Muscle of arm (tissue), 12 donors: ENCODE data around the gene RBMS1. TPM values are rescaled to one million over a fixed set of nuclear protein-coding genes. Genes with fewer than 3 reads are reported as not detected.

ENCODE experiments used
- DNase-seq: peaks from one replicate; pipeline ENCODE4 v3.0.0-alpha.2; 2013
- polyA plus RNA-seq, 12 donors: library from polyadenylated mRNA; unstranded; fragments of 120-200 nt; gene quantifications; one replicate each; pipeline ENCODE4 v1.2.1, GENCODE V29; 2013; ENCODE audit not compliant: insufficient read length in 12 of 12

Gene RBMS1
- polyA plus RNA-seq, 12 donors = 54.1 to 280 (median 76.3) TPM

GRCh38 chr2:160417745-160418397, 75.7 kb downstream of the RBMS1 start:
- DNase-seq = no peak

DNA sequence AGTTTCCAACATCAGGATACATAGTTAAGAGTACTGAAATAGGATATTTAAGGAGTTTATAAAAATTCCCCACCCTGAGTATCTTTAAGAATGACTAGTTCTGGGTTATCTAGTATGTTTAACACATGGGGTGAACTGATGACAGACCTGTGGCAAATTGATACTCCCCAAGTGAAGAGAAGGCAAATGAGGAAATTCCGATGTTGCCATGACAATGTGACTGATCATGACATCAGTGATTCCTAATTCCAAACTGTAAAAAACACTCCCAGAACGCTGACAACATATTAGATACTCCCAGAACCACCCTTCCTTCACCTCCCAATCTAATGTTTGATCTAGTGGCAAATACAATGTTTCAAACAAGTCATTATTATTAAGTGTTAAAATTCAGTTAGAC, 77.6 kb downstream of the RBMS1 start:
- DNase-seq = no peak

DNA sequence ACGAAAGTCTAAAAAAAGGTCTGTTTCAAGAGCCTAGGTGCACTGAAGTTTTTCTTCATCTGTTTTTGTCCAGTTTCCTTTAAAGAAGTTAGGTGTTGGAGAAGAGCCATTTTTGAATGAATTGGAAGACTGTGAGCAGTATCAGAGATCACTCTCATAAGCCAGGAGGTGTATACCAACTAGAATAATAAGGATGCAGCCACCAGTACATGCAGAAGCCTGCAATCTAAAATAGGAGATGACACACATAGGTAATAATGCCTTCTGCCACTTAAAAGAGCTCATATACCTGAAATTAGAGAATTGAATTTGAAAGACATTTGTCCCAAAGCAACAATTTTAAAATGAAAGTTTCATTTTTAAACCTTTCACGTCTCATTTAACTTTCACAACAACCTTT, 81.7 kb downstream of the RBMS1 start:
- DNase-seq = no peak

GRCh38 chr2:160411167-160411566, 82.4 kb downstream of the RBMS1 start:
- DNase-seq = no peak

- no peak for DNase-seq
Measured at GRCh38 chr2:160409480-160409879, 84.1 kb downstream of the RBMS1 start.

DNA sequence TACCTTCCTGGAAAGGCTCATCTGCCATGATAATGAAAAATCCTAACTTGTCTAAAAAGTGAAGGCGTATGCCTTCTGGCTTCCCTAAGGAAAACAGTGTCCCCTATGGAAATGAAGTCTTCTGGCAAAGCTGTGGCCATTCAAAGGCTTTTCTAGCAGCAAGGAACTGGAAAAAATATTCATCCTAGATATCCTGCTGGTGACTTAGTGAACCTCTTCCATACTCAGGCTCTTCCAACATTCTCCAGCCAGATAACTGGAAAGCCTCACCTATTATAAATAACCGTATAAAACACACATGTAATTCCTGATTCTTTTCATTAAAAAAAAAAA, 84.7 kb downstream of the RBMS1 start:
- DNase-seq = no peak

DNA sequence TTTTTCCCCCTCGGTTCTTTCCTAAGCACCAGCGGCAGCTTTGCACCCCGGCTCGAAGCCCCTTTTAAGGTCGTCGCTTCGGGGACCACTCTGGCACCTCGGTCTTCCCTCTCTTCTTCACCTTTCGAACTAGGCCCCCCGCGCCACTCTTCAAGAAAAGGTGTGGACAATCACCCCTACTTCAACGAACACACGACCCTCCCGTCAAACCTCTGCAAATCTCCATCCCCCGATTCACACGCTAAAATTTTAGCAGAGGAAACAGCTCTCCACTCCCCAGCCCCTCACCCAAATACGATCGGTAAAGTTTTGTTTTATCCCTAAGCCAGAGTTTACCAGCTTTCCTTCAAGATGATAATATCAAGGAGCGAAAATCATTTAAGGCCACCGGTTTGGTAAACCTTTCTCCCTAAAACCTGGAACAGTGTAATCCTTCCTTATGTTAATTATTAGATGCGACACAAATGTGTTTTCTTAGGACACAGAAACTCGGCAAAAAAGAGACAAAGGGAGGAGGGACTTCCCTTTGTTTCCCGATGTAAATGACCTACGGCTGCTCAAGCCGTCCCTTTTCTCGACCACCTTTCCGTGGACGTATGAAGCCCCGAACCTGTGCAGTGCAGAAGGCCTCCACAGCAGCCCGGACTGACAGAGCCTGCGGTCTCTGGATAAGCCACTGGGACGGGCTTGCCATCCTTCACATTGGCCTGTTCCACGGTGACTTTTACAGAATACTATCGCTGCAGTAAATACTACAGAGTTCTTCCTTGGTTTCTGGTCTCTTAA, 85.2 kb downstream of the RBMS1 start:
- DNase-seq = no peak

DNA sequence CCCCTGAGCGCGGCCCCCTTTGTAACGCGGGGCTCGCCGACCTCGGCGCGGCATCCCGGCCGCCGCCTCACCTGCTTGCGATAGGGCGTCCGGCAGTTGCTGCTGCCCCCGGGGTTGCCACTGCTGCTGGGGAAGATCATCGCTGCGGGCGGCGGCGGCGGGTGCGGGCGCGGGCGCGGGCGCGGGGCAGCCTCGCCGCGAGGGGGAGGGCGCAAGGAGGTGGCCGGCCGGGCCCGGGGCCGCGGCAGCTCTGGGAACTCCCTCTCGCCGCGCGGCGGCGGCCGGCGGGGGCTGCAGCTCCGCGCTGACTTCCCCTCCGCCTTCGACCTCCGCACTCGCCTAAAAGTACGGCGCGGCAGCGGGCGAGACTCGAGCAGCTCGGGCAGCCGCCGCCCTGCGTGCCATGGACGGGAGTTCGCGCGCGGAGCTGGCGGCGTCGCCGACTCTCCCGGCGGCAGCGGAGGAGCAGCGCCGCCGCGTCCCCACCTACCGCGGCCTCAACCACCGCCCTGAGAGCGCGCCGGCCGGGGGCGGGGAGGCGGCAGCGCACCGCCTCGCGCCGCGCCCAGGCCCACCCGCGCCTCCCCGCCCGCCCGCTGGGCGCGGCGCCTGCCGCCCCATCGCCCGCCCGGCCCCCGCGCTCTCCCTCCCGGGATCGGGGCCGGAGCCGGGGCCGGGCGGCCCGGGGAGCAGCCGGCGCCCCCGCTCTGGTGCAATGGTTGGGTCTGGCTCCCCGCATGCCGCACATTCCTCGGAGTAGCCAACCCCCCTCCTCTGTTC, 86.0 kb downstream of the RBMS1 start:
- no peak for DNase-seq

GRCh38 chr2:160406591-160407392, 86.8 kb downstream of the RBMS1 start:
- DNase-seq = peak; percentile 70

- DNase-seq = no peak
Measured at GRCh38 chr2:160405077-160405867, 88.3 kb downstream of the RBMS1 start.

GRCh38 chr2:160402997-160403979, 90.3 kb downstream of the RBMS1 start:
- no peak for DNase-seq

- DNase-seq = no peak
Measured at GRCh38 chr2:160402501-160402900, 91.1 kb downstream of the RBMS1 start.

- DNase-seq = no peak
Measured at GRCh38 chr2:160401895-160402294, 91.7 kb downstream of the RBMS1 start.

GRCh38 chr2:160399880-160400279, 93.7 kb downstream of the RBMS1 start:
- no peak for DNase-seq

DNA sequence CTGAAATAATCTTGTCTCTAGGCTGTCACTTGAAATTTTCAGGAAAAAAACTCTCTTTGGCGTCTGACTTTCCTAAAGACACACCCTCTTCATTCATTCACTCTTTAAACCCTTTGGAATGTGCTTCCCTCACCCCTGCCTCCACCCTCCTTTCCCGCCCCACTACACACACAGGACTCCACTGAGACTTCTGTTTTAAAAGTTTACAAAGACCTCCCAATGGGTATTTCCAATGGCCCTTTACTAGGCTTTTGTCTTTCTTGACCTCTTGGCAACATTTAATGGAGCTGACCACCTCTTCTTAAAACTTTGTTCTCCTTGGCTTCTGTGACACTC, 96.1 kb downstream of the RBMS1 start:
- no peak for DNase-seq

DNA sequence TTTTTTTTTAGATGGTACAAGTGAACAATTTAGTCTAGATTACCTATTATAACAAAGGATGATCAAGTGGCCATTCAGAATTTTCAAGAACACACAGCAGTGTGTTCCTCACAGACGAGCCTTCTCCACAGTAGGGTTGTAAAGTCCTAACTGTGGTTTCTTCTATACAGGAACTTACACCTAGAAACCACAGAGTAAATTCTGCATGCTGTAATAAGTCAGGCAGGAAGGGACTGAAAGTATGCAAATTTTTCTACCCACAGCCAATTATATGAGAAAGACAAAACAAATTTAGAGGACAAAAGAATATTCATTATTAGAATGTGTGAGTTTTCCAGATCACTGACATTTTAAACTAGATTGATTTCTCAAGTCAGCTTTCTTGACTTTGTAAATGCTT, 99.5 kb downstream of the RBMS1 start:
- DNase-seq = no peak

GRCh38 chr2:160392201-160392600, 101.4 kb downstream of the RBMS1 start:
- no peak for DNase-seq

- DNase-seq = no peak
Measured at GRCh38 chr2:160390544-160391455, 102.8 kb downstream of the RBMS1 start.

- DNase-seq = no peak
Measured at GRCh38 chr2:160389875-160390274, 103.7 kb downstream of the RBMS1 start.
